Endometrial microvascular endothelial cells (primary cell): Measurements from ENCODE around the gene STOX1. TPM values are rescaled to one million over a fixed set of nuclear protein-coding genes. Genes with fewer than 3 reads are reported as not detected.
"Not testable (repeated sequence)": the region's sequence is repeated elsewhere in the genome, so short reads cannot be mapped to it uniquely, and the experiment has no call there.

Experiments
- in situ Hi-C: cut with HindIII; loops from 2 replicates; pipeline ENCODE4 v1.10.0; 2017; ENCODE audit warnings: low sequenced_read_pairs, low pct_unique_long_range_greater_than_20kb; ENCODE audit errors: inconsistent ontology term
- total RNA-seq: library from RNA; depleted of rRNA; stranded (reverse); fragments of >200 nt; gene quantifications from one replicate; pipeline ENCODE4 v1.2.3, GENCODE V29; 2015; ENCODE audit errors: inconsistent ontology term

Gene STOX1
- total RNA-seq, 1 donor from 2014 or later = not detected

- in situ Hi-C loops = not testable (repeated sequence)
Measured at GRCh38 chr10:68828083-68828601, 811 bp downstream of the STOX1 start.

GRCh38 chr10:68828833-68829232, 1.5 kb downstream of the STOX1 start:
- in situ Hi-C loops = no loop called here

GRCh38 chr10:68829521-68829920, 2.2 kb downstream of the STOX1 start:
- in situ Hi-C loops = no loop called here

- in situ Hi-C loops = no loop called here
Measured at GRCh38 chr10:68829952-68830351, 2.6 kb downstream of the STOX1 start.

DNA sequence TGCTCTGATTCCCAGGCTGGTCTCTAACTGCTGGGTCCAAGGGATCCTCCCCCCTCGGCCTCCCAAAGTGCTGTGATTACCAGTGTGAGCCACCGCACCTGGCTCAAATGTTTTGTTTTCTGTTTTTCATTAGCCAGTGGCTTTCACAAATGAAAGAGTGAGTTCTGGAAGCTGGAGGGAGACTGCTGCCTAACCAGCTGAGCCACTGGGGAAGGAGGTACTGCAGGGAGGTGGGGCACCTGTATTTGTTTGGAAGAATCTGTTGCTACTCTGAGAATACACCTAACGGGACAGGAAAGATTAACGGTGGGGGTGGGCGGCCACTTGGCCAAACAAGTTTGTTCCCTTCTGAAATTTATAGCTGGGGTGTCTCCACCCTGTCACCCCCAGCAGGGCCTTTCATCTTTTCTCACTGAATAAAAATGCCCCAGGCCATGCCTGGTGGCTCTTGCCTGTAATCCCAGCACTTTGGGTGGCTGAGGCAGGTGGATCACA, 4.7 kb downstream of the STOX1 start:
- in situ Hi-C loops = no loop called here

DNA sequence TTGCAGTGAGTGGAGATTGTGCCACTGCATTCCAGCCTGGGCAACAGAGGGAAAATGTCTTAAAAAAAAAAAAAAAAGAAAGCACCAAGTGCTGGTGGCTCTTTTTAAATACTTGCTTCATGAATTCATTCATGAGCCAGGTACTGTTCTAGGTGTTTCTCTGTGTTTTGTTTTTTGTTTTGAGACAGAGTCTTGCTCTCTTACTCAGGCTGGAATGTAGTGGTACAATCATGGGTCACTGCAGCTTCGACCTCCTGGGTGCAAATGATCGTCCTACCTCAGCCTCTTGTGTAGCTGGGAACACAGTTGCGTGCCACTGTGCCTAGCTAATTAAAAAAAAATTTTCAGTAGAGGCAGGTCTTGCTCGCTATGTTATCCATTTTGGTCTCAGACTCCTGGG, 5.3 kb downstream of the STOX1 start:
- in situ Hi-C loops = no loop called here

DNA sequence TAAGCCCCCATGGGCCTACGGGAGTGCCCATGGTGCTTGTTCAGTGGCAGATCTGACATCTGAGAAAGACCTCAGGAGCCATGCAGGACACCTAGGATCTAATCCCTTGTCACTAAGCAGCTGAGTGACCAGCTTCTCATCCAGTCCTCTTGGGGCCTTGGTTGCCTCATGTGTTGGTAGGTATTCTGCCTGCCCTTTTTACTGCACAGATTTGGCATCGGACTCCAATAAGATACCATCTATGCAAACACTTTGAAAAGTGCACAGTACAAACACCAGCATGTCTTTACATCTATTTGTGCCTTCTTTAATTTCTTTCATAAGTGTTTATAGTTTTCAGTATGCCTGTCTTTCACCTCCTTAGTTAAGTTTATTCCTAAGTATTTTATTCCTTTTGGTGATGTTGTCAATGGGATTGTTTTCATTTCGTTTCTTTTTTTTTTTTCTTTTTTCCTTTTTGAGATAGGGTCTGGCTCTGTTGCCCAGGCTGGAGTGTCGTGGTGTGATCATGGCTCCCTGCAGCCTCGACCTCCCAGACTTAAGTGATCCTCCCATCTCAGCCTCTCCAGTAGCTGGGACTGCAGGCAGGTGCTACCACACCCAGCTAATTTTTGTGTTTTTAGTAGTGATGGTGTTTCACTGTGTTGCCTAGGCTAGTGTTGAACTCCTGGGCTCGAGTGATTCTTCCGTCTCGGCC, 10.4 kb downstream of the STOX1 start:
- in situ Hi-C loops = no loop called here

DNA sequence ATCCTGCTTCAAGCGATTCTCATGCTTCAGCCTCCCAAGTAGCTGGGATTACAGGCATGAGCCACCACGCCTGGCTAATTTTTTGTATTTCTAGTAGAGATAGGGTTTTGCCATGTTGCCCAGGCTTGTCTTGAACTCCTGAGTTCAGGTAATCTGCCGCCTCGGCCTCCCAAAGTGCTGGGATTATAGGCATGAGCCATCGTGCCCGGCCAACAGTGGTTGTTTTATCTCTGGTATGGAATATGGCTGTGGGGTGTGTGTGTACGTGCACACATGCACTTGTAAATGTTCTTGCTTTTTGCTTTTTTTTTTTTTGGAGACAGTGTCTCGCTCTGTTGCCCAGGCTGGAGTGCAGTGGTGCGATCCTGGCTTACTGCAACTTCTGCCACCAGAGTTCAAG, 13.3 kb downstream of the STOX1 start:
- in situ Hi-C loops = not testable (repeated sequence)

DNA sequence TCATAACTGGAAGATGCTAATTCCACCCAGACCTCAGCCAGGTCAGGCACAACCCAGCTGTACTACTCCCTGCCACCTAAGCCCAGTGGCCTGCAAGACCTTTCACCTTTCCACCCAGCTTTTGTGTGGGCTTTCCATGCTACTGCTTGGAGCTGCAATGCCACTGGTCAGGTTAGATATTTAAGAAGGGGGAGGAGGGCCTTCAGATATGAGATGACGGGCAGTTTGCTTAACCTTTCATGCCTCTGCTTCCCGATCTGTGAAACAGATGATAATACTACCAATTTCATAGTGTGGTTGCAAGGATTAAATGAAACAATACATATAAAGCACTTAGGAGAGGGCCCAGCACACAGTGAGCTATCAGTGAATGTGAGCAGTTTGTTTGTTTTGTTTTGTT, 20.9 kb downstream of the STOX1 start:
- in situ Hi-C loops = no loop called here

GRCh38 chr10:68848806-68849205, 21.5 kb downstream of the STOX1 start:
- in situ Hi-C loops = no loop called here

DNA sequence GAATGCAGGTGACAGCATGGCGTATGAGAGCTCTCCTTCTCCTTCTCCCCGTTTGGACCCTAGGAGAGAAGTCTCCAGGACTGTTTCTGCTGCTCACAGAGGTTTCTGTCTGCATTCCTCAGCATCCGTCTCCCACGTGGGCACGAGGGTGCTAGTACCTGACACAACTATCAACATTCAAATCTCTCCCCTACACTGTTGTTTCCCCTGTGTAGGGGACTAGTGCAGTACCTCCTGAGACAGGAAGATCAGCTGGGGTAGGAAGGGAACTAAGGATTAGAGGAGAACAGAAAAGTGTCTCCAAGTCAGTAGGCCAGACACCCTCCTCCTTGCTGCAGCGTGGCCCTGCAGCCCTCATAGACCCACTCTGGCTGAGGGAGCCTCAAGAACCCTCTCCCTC, 29.0 kb downstream of the STOX1 start:
- in situ Hi-C loops = no loop called here

DNA sequence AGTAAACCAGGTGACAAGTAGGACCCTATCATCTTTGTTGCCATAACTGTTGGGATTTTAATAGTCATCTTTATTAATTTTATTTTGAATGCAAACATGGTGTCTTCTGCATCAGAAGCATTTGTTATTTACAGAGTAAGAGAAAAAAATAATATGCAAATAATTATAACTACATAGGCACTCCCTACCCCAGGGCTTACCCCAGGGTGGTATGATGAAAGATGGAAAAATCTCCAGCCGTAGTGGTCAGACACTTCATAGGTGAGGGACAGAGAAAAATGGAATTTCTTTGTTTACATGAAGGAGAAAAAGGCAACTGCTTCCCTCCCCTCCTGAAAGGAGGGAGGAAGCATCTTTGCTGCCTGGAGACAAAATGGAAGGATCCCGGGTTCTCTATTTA, 29.7 kb downstream of the STOX1 start:
- in situ Hi-C loops = no loop called here

GRCh38 chr10:68861253-68861652, 33.9 kb downstream of the STOX1 start:
- in situ Hi-C loops = no loop called here

GRCh38 chr10:68864611-68865010, 37.3 kb downstream of the STOX1 start:
- in situ Hi-C loops = no loop called here

- in situ Hi-C loops = not testable (repeated sequence)
Measured at GRCh38 chr10:68868173-68868572, 40.8 kb downstream of the STOX1 start.

DNA sequence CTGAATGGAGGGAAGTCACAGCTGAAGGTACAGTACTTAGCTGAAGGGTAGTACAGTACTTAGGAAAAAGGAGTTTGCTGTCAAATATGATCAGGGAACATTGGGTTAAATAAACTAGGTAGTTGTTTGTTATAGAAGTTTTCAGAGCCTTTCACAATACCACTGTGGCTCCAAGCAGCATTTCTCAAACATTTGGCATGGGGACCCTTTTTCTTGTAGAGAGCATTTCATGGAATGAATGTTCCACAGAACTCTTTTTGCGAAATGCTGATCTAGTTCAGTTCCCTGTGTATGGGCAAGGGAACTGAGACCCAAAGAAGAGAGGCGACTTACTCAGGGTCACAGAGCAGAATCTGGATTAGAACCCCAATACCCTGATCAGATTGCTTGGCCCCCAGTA, 42.3 kb downstream of the STOX1 start:
- in situ Hi-C loops = no loop called here

- in situ Hi-C loops = no loop called here
Measured at GRCh38 chr10:68870061-68870460, 42.7 kb downstream of the STOX1 start.

GRCh38 chr10:68870545-68871104, 43.3 kb downstream of the STOX1 start:
- in situ Hi-C loops = no loop called here

DNA sequence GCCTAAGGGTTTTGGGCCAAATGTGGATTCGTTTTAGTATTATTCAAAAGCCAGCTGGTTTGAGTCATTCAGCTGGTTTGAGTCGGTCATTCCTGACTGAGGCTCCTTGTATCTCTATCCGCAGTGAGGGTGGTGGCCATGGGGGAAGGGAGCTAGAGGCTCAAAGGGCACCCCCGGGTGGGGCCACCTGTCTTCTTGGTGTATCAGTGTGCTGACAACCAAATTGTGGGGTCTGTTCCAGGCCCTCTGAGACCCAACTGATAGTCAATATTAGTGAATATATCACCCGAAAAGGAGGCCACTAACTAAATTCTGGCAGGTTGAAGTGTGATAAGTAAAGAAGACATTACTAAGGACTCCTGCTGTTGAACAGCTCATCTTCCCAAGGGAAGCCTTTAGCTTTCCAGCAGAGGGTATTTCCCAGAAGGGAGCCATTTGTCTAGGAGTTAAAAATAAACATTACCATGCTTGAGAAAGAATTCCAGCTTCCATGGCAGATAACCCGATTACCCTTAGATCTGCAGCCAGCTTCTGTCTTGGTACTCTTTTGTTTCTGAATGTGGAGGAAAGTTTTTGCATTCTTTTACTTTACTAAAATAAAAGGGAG, 43.9 kb downstream of the STOX1 start:
- in situ Hi-C loops = no loop called here

DNA sequence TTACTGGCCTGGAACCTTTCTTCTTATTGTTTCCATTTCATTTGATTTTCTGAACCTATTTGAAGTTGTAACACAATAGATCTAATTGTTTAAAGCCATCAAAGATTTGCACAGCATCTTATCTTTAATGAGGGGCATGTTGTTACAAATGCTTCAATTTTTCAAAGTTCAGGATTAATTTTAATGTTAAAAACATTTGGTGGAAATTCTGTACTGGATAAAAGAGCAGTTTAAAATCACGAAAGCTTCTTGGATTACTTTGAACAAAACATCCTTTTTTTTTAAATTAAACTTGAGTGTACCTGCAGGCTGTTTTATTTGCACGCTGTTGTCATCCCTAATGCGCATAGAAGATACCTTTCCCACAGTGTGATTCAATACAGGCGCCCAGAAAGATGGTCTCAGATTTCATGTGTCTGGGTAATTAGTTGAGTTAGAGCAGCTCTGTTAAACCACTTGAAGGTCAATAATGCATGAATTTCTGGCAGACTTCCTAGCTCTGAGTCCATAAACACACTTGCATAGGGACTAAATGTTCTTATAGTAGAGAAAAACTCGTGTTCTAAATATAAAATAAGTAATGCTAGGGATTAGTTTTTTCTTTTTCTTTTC, 44.5 kb downstream of the STOX1 start:
- in situ Hi-C loops = no loop called here
